Panc1 (cell line): ENCODE results near the gene RCOR3. TPM values are rescaled to one million over a fixed set of nuclear protein-coding genes. Genes with fewer than 3 reads are reported as not detected.

Experiments
- ATAC-seq: fragments of 200-7000 bp; cut with Tn5 transposase; 2 replicates; pipeline ENCODE4 v1.9.1; 2020; ENCODE audit warnings: mild to moderate bottlenecking, moderate library complexity
- BruUV-seq: library from RNA; stranded (reverse); fragments of 400-500 nt; replicated peaks from 2 replicates; lab custom pipeline; 2021; lab: Mats Ljungman, UMichigan
- CTCF ChIA-PET: fragments of 300-600 bp; sonication (Branson Sonifier 250); formaldehyde crosslinking; loops from one replicate; lab custom pipeline; 2022; ENCODE audit warnings: antibody characterized with exemption; lab: Charles Lee
- POLR2A ChIA-PET: fragments of 300-600 bp; sonication (Branson Sonifier 250); formaldehyde crosslinking; loops from one replicate; lab custom pipeline; 2022; ENCODE audit warnings: antibody characterized with exemption; lab: Charles Lee
- DNase-seq: peaks from one replicate; pipeline ENCODE4 v3.0.0-alpha.2; 2010; ENCODE audit warnings: low read depth, low spot score
- H3K27ac ChIP-seq: 2 replicates; pipeline ENCODE4 v1.5.1; 2011; ENCODE audit warnings: mild to moderate bottlenecking, low read length, inconsistent platforms
- H3K27me3 ChIP-seq: fragments of 200-500 bp; sonication (Bioruptor generic); 2 replicates; pipeline ENCODE4 v1.6.0; 2014; ENCODE audit warnings: low read length, inconsistent platforms; ENCODE audit not compliant: control insufficient read depth, insufficient read depth
- H3K36me3 ChIP-seq: fragments of 200-500 bp; sonication (Bioruptor generic); 2 replicates; pipeline ENCODE4 v1.5.1; 2014; ENCODE audit warnings: inconsistent platforms, mild to moderate bottlenecking, low read length, moderate library complexity; ENCODE audit not compliant: control insufficient read depth, insufficient read depth
- H3K4me1 ChIP-seq: 2 replicates; pipeline ENCODE4 v1.5.1; 2011; ENCODE audit warnings: inconsistent platforms, mild to moderate bottlenecking, low read length, moderate library complexity; ENCODE audit not compliant: control insufficient read depth, insufficient read depth
- H3K4me3 ChIP-seq, 2 experiments: 2 replicates each; pipeline ENCODE4 v1.5.1; 2011 to 2012; ENCODE audit warnings: low read depth in 2 of 2, low read length in 2 of 2, mild to moderate bottlenecking in 2 of 2, inconsistent platforms in 1 of 2, moderate library complexity in 1 of 2
- H3K9me3 ChIP-seq: fragments of 200-500 bp; sonication (Bioruptor generic); 2 replicates; pipeline ENCODE4 v1.5.1; 2014; ENCODE audit warnings: low read depth, mild to moderate bottlenecking, inconsistent platforms, low read length, moderate library complexity; ENCODE audit not compliant: control insufficient read depth, insufficient read depth
- POLR2AphosphoS5 ChIP-seq: IDR thresholded peaks from 2 replicates; pipeline ENCODE4 v1.6.1; 2012; ENCODE audit warnings: mild to moderate bottlenecking, low read depth, low read length, moderate library complexity
- SIN3A ChIP-seq: IDR thresholded peaks from 2 replicates; pipeline ENCODE4 v1.6.1; 2012; ENCODE audit warnings: low read depth, mild to moderate bottlenecking, low read length, moderate library complexity, borderline replicate concordance; ENCODE audit not compliant: insufficient read depth
- TCF7L2 ChIP-seq: IDR thresholded peaks from 2 replicates; pipeline ENCODE4 v1.6.1; 2011; ENCODE audit warnings: mild to moderate bottlenecking, low read depth, low read length, inconsistent platforms
- in situ Hi-C: cut with HindIII; loops from 2 replicates; pipeline ENCODE4 v1.10.0; 2016; ENCODE audit warnings: low sequenced_read_pairs, low pct_unique_long_range_greater_than_20kb
- intact Hi-C: fragments of 100-400 bp; cut with micrococcal nuclease; formaldehyde crosslinking; loops from one replicate; pipeline ENCODE4 v1.10.0; 2022; ENCODE audit not compliant: unreplicated experiment
- total RNA-seq: library from RNA; stranded (reverse); gene quantifications from one replicate; pipeline ENCODE4 v1.2.1, GENCODE V29; 2021; ENCODE audit not compliant: unreplicated experiment
- TF ChIP-seq, protein P1 (sequence below): fragments of 450-650 bp; IDR thresholded peaks from 2 replicates; pipeline ENCODE4 v1.5.1; 2017; ENCODE audit warnings: mild to moderate bottlenecking
- TF ChIP-seq, protein P2 (sequence below), 2 experiments: IDR thresholded peaks; 2 replicates each; pipeline ENCODE4 v1.6.1; 2011 to 2012; ENCODE audit warnings: low read depth in 2 of 2, control low read depth in 1 of 2, low read length in 1 of 2, mild to moderate bottlenecking in 1 of 2, moderate library complexity in 1 of 2; ENCODE audit not compliant: insufficient read depth in 1 of 2

RCOR3 gene
- total RNA-seq, 1 experiment from 2014 or later: 40.4 TPM

DNA sequence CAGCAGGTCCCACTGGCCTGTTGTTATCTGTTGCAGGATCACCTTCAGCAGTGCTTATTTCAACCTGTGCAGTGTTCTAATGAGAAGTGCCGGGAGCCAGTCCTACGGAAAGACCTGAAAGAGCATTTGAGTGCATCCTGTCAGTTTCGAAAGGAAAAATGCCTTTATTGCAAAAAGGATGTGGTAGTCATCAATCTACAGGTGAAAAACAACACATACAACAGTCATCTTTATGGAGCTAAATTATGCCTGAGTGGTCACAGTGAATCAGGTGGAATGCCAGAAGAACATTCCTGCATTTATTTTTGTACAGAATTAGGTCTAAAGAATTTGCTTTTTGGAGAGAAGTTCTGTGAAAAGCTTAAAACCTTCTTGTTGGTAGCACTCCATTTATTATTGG, 100.7 kb downstream of the RCOR3 start:
- intact Hi-C loops: no loop called here
- TF ChIP-seq TCF7L2 (no peak), POLR2AphosphoS5 (no peak), SIN3A (no peak)
- TF ChIP-seq, protein P1, sequence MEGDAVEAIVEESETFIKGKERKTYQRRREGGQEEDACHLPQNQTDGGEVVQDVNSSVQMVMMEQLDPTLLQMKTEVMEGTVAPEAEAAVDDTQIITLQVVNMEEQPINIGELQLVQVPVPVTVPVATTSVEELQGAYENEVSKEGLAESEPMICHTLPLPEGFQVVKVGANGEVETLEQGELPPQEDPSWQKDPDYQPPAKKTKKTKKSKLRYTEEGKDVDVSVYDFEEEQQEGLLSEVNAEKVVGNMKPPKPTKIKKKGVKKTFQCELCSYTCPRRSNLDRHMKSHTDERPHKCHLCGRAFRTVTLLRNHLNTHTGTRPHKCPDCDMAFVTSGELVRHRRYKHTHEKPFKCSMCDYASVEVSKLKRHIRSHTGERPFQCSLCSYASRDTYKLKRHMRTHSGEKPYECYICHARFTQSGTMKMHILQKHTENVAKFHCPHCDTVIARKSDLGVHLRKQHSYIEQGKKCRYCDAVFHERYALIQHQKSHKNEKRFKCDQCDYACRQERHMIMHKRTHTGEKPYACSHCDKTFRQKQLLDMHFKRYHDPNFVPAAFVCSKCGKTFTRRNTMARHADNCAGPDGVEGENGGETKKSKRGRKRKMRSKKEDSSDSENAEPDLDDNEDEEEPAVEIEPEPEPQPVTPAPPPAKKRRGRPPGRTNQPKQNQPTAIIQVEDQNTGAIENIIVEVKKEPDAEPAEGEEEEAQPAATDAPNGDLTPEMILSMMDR: no peak
- TF ChIP-seq, protein P2, sequence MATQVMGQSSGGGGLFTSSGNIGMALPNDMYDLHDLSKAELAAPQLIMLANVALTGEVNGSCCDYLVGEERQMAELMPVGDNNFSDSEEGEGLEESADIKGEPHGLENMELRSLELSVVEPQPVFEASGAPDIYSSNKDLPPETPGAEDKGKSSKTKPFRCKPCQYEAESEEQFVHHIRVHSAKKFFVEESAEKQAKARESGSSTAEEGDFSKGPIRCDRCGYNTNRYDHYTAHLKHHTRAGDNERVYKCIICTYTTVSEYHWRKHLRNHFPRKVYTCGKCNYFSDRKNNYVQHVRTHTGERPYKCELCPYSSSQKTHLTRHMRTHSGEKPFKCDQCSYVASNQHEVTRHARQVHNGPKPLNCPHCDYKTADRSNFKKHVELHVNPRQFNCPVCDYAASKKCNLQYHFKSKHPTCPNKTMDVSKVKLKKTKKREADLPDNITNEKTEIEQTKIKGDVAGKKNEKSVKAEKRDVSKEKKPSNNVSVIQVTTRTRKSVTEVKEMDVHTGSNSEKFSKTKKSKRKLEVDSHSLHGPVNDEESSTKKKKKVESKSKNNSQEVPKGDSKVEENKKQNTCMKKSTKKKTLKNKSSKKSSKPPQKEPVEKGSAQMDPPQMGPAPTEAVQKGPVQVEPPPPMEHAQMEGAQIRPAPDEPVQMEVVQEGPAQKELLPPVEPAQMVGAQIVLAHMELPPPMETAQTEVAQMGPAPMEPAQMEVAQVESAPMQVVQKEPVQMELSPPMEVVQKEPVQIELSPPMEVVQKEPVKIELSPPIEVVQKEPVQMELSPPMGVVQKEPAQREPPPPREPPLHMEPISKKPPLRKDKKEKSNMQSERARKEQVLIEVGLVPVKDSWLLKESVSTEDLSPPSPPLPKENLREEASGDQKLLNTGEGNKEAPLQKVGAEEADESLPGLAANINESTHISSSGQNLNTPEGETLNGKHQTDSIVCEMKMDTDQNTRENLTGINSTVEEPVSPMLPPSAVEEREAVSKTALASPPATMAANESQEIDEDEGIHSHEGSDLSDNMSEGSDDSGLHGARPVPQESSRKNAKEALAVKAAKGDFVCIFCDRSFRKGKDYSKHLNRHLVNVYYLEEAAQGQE (IDR thresholded peaks at IDR 0.05; ENCODE audit: insufficient read depth in 1 of 2, low read depth in 2 of 2, low read length in 1 of 2): no peak
- no peak for DNase-seq
- POLR2A ChIA-PET: no interaction called here
- no peak for ATAC-seq
- CTCF ChIA-PET: no interaction called here
- no peaks in the 10 kb centered on the region for H3K9me3 ChIP-seq
- no peak overlapping the region for H3K4me3 ChIP-seq
- no peaks in the 10 kb centered on the region for H3K27me3 ChIP-seq
- H3K27ac ChIP-seq: no peak overlapping the region
- in situ Hi-C loops: no loop called here
- H3K4me1 ChIP-seq: no peaks in the 10 kb centered on the region
- no peaks in the 10 kb centered on the region for H3K36me3 ChIP-seq
- no TSS peak for BruUV-seq

GRCh38 chr1:211361202-211361601, 102.0 kb downstream of the RCOR3 start:
- in situ Hi-C loops (no loop called here), intact Hi-C loops (no loop called here)
- no peaks in the 10 kb centered on the region for H3K27me3 ChIP-seq
- TF ChIP-seq TCF7L2: no peak
- TF ChIP-seq SIN3A: no peak
- TF ChIP-seq, protein P1: no peak
- TF ChIP-seq, protein P2 (IDR thresholded peaks at IDR 0.05; ENCODE audit: insufficient read depth in 1 of 2, low read depth in 2 of 2, low read length in 1 of 2): no peak
- TF ChIP-seq POLR2AphosphoS5: no peak
- ChIA-PET POLR2A (no interaction called here), CTCF (no interaction called here)
- no peak for DNase-seq
- no peaks in the 10 kb centered on the region for H3K36me3 ChIP-seq
- no TSS peak for BruUV-seq
- ATAC-seq: no peak
- H3K27ac ChIP-seq: no peak overlapping the region
- no peaks in the 10 kb centered on the region for H3K9me3 ChIP-seq
- no peaks in the 10 kb centered on the region for H3K4me1 ChIP-seq
- no peak overlapping the region for H3K4me3 ChIP-seq

Other genes with a start within 250 kb of the RCOR3 start
- gene KCNH1, start 125.2 kb upstream of the RCOR3 start, total RNA-seq: not detected
- 10.5 TPM for gene TRAF5, start 67.5 kb downstream of the RCOR3 start, total RNA-seq
- not detected for gene RD3, start 232.8 kb downstream of the RCOR3 start, total RNA-seq